NCI-H2107 treated with DMSO at 0.1 percent for 48 hours (cell line): ENCODE results near the gene PNMA1.
"Not testable (repeated sequence)": the region's sequence is repeated elsewhere in the genome, so short reads cannot be mapped to it uniquely, and the experiment has no call there.

Experiments used
- DNase-seq: peaks from one replicate; lab custom pipeline; 2025; ENCODE audit not compliant: unreplicated experiment; lab: John Stamatoyannopoulos, UW

Gene PNMA1

DNA sequence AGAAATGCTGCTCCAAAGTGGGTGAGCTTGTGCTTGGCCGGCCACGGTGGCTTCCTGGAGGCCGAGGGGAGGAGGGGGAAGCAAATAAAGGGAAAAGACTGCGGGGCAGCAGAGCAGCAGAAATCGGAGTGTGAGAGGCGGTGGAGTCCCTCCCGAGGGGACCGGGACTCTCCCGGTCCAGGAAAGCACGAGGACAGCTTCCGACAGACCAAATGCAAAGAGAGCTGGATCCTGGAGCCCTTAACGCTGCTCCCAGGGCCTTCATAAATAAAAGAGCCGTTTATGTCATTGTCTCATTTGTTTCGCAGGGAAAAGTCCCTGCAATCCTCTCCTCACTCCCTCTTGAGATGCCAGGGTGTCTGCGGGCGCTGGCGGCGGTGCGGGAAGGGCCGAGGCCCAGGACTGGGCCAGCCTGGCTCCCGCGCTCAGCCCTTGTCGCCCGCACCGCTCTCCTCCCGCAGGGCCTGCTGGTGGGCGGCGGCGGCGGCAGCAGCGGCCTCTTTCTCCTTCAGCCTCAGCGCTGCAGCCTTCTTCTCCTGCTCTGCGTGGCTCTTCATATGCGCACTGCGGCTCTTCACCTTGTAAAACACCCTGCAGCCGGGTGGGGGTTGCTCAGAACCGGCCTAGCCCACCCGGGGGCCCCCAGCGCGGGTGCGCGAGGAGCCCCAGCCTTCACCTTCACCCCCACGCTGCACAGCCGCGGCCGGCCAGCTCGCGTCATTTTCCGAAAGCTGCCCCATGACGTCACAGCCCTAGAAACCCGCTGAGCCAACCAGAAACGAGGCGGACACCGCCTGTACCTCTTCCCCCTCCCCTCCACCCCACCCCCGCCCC lies 4.5 kb upstream of the PNMA1 start:
- DNase-seq, result no peak

DNA sequence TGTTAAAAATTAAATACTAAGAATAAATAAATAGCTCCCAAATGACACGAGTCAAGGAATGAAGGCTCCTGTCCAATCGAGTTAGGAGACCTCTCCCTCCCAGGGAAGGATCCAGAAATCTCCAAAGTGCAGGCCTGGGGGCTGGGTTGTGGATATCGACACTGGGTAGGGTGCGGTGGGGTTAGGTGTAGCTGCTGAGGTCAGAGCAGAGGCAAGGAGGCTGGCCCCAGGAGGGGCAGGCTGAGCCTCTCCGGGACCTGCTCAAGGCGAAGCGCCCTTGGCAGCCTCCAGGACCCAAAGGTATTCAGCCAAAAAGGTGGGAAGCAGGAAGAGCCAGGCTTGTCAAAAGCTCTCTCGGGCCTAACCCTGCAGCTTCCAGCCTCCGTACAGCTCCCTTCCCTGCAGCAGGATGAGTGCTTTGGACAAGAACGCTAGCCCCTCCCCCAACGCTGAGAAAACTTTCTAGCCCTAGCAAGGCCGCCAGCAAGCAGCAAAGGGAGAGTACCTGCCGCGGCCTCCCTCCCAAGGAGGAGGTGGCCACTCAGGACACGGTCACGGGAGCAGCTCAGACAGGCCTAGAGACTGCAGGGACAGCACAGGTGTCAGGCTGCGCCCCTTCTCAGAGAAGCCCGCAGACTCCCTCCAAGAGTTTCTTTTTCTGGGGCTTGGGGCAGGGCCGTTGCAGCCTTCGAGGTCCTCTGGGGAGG lies 3.7 kb upstream of the PNMA1 start:
- no peak for DNase-seq

DNA sequence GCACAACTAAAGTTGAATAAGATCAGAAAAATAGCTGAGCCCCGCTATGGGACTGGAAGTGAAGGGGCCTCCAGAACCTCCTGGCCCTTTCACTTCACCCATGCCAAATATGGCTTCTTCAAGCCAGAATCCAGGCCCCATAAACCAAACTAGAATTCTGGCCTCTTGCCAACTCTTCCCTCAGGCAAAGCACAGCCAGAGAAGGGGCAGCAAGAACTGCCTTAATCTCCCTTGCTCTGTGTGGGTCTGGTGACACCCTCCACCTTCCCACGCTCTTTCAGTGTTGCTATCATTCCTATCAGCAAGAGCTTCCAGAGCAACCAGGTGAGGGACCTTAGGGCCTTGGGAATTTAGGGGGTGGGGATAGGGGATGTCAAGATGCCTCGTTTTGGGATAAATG lies 3.1 kb upstream of the PNMA1 start:
- no peak for DNase-seq

DNA sequence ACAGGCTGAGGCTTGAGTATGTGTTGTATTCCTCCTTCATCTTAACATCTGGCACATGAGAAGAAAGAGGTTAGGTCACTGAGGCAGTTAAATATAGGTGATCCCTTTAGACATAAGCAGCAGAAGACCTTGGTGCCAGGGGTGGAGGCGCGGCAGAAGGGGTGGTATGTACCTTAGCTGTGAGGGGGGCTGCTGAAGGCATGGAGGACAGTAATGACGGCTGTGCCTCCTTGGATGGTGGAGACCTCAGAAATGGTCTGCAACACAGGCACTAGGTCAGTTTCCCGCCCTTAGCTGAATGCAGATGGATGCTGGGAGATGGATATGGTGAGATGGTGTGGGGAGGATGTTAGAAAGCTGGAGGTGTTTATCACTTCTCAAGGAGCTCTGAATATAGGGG lies 1.5 kb upstream of the PNMA1 start:
- DNase-seq, result no peak

DNA sequence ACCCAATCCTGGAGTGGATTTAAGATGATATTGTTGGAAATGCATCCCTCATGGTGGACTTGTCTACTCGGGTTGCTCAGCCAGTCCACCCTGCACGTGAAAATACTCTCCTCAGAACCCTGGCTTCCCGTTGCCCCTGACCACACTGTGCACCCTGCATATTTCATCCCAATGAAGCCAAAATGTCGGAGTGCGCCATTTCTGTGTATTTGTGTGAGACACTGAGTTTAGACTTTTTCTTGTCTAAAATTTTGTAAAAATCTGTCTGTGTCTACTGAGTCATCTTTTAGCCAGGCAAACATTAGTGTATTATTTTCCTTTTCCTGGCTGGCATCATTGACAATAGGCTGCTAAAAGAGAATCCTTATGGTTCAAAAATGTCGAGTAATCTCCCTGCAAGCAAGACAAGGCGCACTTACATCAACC lies 485 bp upstream of the PNMA1 start:
- DNase-seq, result no peak

DNA sequence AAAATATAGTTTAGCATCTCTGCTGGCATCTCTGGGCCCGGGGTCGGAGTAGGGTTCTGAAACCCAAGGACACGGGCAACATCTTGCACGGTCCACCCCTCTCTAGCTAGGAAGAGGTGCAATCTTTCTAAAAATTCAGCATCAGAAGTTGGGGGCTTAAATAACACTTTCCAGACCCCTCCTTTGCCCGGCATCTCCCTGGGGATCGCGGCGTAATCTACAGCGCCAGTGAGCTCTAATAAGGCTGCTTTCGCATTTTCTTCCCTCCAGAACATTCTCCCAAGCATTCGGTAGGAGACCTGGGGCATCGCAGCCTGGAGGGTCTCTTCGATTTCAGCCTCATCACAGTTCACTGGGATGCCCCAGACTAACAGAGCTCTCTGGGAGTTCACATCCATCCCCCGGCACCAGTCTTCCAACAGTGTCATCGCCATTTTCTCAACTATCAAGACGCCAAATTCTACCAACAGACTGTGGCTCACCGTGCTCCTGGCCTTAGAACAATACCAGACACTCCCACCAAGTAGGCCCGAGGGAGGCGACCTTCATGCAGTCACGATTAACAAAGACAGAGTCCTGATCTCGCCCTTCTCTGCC lies 880 bp downstream of the PNMA1 start:
- no peak for DNase-seq

DNA sequence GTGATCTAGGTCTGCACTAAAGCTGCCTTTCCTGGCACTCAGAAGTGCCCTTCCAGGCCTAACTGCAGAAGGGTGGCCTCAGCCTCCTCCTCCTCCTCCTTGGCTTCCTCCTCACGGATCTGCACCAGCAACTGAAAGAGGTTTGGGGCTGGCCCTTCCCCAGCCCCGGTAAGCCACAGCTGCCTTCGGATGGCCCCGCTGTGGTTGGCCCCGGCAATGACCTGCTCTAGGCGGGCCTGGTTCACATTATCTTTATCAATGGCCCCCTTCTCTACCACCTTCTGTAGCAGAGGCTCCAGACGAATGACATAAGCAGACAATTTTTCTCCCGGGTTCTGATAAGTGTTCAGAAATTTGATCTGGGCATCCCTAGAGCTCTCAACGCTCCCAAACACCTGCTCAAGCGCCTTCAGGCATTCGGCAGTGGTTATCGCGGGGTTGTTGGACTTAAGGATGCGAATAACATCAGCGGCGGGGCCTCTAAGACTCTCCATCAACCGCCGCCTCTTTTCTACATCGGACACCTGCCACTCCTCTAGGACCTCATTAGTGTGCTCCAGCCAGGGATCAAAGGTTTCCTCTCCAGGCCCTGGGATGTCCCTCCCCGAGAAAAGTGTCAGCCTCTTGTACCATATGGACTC lies 1.5 kb downstream of the PNMA1 start:
- peak; percentile 87 for DNase-seq

DNA sequence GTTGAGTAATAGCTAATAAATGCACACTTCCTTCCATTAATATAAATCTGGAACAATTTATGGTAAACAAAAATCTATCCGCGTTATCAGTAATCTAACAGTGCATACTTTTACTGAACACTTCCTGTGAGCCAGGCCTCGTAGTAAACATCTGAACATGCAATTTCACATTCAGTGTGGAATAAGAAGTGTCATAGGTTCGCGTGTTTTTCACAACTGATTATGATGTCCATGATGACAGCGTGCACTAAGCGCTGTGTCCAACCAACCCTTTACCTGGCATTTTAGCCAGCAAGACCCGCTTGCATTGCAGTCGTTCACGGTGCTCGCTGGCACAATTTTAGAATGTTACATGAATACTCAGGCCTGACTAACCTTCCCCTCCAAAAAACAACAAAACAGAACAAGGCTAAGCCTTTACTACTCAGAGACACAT lies 2.1 kb downstream of the PNMA1 start:
- no peak for DNase-seq

DNA sequence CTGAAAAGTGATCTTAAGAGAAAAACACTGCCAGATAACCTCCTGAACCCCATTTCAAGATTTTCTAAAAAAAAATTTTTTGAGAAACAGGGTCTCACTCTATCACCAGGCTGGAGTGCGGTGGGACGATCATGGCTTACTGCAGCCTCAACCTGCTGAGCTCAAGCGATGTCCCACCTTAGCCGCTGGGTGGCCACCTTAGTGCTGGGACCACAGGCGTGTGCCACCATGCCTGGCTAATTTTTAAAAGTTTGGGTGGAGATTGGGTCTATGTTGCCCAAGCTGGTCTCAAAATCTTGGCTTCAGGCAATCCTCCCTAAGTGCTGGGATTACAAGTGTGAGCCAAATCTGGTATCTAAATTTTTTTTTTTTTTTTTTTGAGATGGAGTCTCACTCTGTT lies 3.4 kb downstream of the PNMA1 start:
- DNase-seq, result no peak

DNA sequence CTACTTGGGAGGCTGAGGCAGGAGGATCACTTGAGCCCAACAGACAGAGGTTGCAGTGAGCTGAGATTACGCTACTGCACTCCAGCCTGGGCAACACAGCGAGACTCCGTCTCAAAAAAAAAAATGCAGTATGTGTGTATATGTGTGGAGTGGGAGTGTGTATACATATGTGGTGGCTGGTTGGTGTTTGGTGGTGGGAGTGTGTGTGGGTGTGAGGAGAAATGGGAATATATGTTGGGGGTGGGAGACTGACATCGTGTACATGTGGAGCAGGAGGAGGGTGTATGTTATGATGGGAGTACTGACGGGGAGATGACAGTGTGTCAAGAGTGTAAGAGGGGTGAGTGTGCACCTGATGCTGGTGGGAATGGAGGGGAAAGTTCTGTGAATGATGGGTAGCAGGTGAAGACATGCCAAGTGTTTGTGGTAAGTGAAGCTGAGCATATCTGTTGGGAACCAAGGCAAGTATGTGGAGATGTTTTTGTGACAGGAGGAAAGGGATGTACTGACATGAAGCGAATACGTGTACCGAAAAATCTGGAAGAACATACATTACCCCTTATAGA lies 4.2 kb downstream of the PNMA1 start:
- no peak for DNase-seq

DNA sequence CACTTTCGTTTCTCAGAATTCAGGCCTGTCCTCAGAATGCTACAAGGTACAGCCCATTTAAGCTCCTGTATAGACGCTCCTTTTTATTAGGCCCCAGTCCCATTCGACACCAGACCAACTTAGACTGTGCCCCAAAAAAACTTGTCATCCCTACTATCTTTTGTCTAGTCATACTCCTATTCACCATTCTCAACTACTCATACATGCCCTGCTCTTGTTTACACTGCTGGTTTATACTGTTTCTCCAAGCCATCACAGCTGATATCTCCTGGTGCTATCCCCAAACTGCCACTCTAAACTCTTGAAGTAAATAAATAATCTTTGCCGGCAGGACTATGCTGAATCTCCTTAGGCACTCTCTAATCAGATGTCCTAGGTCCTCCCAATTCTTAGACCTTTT lies 6.1 kb downstream of the PNMA1 start:
- DNase-seq, result not testable (repeated sequence)

DNA sequence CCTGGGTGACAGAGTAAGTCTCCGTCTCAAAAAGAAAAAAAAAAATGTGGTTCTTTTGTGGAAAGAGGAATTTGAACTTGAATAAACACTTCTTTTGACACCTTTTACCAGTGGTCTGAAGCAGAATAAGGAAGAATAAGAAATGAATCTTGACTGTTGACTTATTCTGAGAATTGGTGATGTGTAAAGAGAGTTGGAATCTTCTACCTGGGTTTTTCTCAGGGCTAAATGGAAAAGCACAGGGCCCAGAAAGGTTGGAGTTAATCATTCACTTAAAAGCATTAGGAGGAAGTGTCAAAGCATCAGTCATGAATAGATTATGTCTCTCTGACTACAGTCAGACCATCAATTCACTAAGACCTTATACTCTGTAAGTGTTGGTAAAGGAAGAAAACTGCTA lies 13.9 kb downstream of the PNMA1 start:
- DNase-seq, result no peak

DNA sequence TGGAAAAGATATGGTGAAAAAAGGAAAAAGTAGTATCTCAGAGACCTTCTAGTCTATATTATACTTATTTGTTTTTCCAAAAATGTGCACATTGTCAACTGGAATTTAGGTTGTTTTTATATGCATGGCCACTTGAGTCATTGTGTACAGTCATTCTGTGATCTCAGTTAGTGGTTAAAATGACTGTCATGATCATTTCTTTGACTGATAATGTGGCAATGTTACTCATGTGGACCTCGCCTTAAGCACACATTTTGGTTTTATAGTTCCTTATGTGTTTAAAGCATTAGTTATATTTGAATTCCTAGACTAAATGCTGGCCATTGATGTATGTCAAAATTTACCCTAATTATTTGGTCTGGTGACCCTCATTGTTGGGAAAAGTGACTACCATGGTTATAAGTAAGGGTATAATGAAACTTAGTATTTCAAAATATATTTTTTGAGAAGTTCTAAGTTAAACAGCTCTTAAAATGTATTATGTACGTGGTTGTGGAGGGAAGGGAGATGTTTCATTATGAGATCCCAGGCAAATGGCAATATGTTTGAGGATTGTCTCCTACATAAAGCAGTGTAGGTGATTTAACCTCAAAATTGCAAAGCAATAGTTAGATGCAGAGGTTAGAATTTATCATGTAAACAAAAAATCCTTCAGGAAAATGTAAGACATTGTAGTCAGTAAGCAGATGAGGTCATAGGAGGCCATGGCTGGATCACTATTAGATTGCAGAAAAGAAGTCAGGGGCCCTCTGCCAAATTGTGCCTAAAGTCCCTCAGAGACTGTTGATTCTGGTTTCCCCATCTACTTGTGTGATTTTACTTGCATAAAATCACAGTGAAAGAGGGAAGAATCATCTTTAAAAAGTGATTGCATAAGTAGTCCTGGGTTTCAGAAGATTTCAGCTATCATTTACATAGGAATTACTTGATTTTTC lies 17.5 kb downstream of the PNMA1 start:
- DNase-seq, result no peak

DNA sequence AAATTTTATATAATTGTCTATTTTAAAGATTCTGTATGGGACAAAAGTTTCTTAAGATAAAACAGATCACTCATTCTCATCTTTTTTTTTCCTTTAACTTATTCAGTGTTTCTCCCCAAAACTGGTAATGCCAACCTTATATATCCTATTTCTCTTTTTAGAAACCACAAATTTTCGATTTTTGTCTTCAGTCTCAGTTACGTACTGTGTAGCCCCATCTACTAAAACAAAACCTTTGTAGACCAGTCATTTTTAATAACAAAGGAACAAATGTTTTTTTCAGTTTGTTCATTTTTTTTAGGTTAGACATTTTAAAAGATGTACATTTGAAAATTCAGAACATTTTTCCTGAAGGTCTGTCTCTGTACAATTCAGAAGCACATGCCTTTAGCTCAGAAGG lies 18.2 kb downstream of the PNMA1 start:
- DNase-seq, result no peak

DNA sequence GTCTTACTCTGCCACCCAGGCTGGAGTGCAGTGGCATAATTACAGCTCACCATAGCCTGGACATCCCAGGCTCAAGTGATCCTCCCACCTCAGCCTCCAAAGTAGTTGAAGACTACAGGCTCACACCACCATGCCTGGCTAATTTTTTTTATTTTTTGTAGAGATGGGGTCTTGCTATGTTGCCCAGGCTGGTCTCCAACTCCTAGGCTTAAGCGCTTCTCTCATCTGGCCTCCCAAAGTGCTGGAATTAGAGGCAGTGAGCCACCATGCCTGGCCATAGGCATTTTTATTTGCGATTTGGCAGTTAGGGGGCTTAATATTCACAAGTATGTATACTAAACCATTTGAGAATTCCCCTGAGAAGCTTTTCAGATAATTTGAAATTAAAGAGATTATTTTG lies 19.1 kb downstream of the PNMA1 start:
- no peak for DNase-seq

DNA sequence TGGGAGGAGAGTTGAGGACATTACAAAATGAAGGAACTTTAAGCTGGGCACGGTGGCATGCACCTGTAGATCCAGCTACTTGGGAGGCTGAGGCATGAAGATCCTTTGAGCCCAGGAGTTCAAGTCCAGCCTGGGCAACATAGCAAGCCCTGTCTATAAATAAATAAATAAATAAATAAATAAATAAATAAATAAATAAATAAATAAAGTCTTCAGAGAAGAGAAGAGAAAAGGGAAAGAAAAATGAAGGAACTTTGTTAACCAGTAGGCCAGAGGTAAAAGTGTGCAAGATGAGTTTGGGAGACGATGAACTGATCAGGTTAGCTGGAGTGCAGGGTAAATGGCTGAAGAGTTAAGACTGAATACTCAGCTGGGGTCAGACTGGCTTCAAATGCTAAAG lies 20.1 kb downstream of the PNMA1 start:
- DNase-seq, result no peak

DNA sequence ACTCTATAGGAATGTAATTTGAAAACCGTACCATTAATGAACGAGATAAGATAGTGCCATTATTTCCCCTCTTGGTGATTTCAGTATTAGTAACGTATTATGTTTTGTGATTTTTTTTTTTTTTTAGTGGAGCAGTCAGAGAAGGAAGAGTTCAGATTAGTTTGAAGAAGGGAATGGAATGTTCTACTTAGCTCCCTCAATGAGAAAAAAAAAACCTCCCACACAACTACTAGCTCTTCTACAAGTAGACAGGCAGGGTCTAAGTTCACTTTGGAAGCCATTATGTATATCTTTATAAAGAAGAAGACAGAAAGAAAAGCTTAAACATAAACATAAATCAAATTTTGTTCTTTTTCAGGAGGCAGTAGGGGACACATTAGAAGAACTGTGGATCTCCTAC lies 27.3 kb downstream of the PNMA1 start:
- no peak for DNase-seq

DNA sequence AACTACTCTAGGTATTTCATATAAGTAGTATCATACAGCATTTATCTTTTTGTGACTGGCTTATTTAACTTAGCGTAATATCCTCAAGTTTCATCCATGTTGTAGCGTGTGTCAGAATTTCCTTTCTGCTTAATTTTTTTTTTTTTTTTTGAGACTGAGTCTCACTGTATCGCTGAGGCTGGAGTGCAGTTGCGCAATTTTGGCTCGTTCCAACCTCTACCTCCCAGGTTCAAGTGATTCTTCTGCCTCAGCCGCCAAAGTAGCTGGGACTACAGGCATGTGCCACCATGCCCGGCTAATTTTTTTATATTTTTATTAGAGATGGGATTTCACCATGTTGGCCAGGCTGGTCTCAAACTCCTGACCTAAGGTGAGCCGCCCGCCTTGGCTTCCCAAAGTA lies 28.9 kb downstream of the PNMA1 start:
- no peak for DNase-seq

DNA sequence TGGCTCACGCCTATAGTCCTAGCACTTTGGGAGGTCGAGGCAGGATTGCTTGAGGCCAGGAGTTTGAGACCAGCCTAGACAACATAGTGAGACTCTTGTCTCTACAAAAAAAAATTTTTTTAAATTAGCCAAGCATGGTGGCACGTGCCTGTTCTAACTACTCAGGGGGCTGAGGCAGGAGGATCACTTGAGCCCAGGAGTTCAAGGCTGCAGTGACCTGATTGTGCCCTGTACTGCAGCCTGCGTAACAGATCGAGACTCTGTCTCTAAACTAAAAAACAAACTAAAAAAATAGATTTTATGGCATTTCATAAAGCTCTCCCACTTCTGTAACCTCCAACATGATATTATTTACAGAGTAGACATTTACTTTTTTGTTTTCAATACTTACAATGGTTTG lies 29.6 kb downstream of the PNMA1 start:
- DNase-seq, result no peak

DNA sequence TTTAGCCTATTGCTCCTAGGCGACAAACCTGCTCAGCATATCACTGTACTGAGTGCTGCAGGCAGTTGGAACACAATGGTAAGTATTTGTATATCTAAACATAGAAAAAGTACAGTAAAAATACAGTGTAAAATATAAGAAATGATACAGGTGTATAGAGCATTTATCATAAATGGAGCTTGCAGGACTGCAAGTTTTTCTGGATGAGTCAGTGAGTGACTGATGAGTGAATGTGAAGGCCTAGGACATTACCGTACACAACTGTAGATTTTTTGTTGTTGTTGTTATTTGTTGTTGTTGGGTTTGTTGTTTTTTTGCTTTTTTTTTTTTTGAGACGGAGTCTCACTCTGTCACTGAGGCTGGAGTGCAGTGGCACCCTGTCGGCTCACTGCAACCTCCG lies 33.4 kb downstream of the PNMA1 start:
- DNase-seq, result no peak
